Measurements from ENCODE around the gene ABLIM1. TPM values are rescaled to one million over a fixed set of nuclear protein-coding genes. Genes with fewer than 3 reads are reported as not detected.

Gene ABLIM1
- polyA plus RNA-seq, 3 donors: 0.33 to 0.91 (median 0.57) TPM

GRCh38 chr10:114626841-114627240 lies 31.2 kb downstream of the ABLIM1 start:
- Histone ChIP-seq H3K36me3 (replicated peaks in 1 of 2; ENCODE audit: control insufficient read depth in 1 of 2, insufficient read depth in 2 of 2, low read length in 2 of 2) (no peaks in the 10 kb centered on the region), H3K27me3 (ENCODE audit: control insufficient read depth in 2 of 2, insufficient read depth in 2 of 2, low read length in 2 of 2) (peaks cover 20 to 22% of the 10 kb centered on the region in 2 donors), H3K9ac (ENCODE audit: insufficient read depth, low read length, poor library complexity, severe bottlenecking) (no peak overlapping the region), H3K4me3 (replicated peaks in 1 of 3; ENCODE audit: low read depth in 2 of 3, low read length in 3 of 3) (no peak overlapping the region), H3K27ac (ENCODE audit: low read depth in 1 of 2, low read length in 2 of 2) (no peak overlapping the region), H2AFZ (ENCODE audit: insufficient read depth, low read depth, low read length, poor library complexity, severe bottlenecking) (no peak overlapping the region), H3K9me3 (replicated peaks in 1 of 2; ENCODE audit: control insufficient read depth in 1 of 2, insufficient read depth in 1 of 2, low read length in 2 of 2) (peaks cover 0 to 8% of the 10 kb centered on the region in 2 donors), H3K79me2 (ENCODE audit: insufficient read depth, low read length) (no peaks in the 10 kb centered on the region), H4K20me1 (ENCODE audit: insufficient read depth, low read length) (no peaks in the 10 kb centered on the region), H3K4me2 (replicated peaks; ENCODE audit: extremely low read depth, low read length, poor library complexity, severe bottlenecking) (no peak overlapping the region), H3K4me1 (ENCODE audit: control insufficient read depth in 1 of 2, insufficient read depth in 2 of 2, low read length in 2 of 2) (peaks cover 4 to 6% of the 10 kb centered on the region in 2 donors)
- no peak for DNase-seq
- no peak overlapping the region for H3K27ac Mint-ChIP-seq
- peaks cover 17 to 26% (median 20%) of the 10 kb centered on the region in 3 donors for H3K27me3 Mint-ChIP-seq (ENCODE audit: low read depth in 3 of 3)
- no peak overlapping the region for H3K4me3 Mint-ChIP-seq
- no peak for TF ChIP-seq CTCF (IDR thresholded peaks at IDR 0.05)
- peaks cover 0 to 6% (median 0%) of the 10 kb centered on the region in 7 donors for H3K9me3 Mint-ChIP-seq
- intact Hi-C loops (cut with micrococcal nuclease): no loop called here
- peaks cover 0 to 10% of the 10 kb centered on the region in 2 donors for H3K36me3 Mint-ChIP-seq
- WGBS (ENCODE audit: insufficient coverage): 89% methylated on average over 1 of the region's 1 CpG
- H3K4me1 Mint-ChIP-seq: peaks cover 7% of the 10 kb centered on the region

- H3K27ac Mint-ChIP-seq: no peak overlapping the region
- peaks cover 0 to 2% (median 0%) of the 10 kb centered on the region in 7 donors for H3K9me3 Mint-ChIP-seq
- peaks cover 0 to 9% (median 4%) of the 10 kb centered on the region in 3 donors for H3K27me3 Mint-ChIP-seq (ENCODE audit: low read depth in 3 of 3)
- Histone ChIP-seq H4K20me1 (ENCODE audit: insufficient read depth, low read length) (no peaks in the 10 kb centered on the region), H3K9me3 (replicated peaks in 1 of 2; ENCODE audit: control insufficient read depth in 1 of 2, insufficient read depth in 1 of 2, low read length in 2 of 2) (no peaks in the 10 kb centered on the region), H3K4me1 (ENCODE audit: control insufficient read depth in 1 of 2, insufficient read depth in 2 of 2, low read length in 2 of 2) (no peaks in the 10 kb centered on the region), H3K27me3 (ENCODE audit: control insufficient read depth in 2 of 2, insufficient read depth in 2 of 2, low read length in 2 of 2) (peaks cover 4 to 6% of the 10 kb centered on the region in 2 donors), H3K4me2 (replicated peaks; ENCODE audit: extremely low read depth, low read length, poor library complexity, severe bottlenecking) (no peak overlapping the region), H3K79me2 (ENCODE audit: insufficient read depth, low read length) (no peaks in the 10 kb centered on the region), H3K9ac (ENCODE audit: insufficient read depth, low read length, poor library complexity, severe bottlenecking) (no peak overlapping the region), H3K4me3 (replicated peaks in 1 of 3; ENCODE audit: low read depth in 2 of 3, low read length in 3 of 3) (no peak overlapping the region), H3K36me3 (replicated peaks in 1 of 2; ENCODE audit: control insufficient read depth in 1 of 2, insufficient read depth in 2 of 2, low read length in 2 of 2) (no peaks in the 10 kb centered on the region), H2AFZ (ENCODE audit: insufficient read depth, low read depth, low read length, poor library complexity, severe bottlenecking) (no peak overlapping the region), H3K27ac (ENCODE audit: low read depth in 1 of 2, low read length in 2 of 2) (no peak overlapping the region)
- H3K4me3 Mint-ChIP-seq: no peak overlapping the region
- TF ChIP-seq CTCF (IDR thresholded peaks at IDR 0.05): no peak
- no peaks in the 10 kb centered on the region for H3K4me1 Mint-ChIP-seq
- intact Hi-C loops (cut with micrococcal nuclease): no loop called here
- no peaks in the 10 kb centered on the region for H3K36me3 Mint-ChIP-seq
- no peak for DNase-seq
- 97% methylated on average over 3 of the region's 5 CpGs for WGBS (ENCODE audit: insufficient coverage)
Measured at GRCh38 chr10:114624951-114625780, 32.9 kb downstream of the ABLIM1 start.

Data from CD14-positive monocyte (primary cell).